GM18951 (cell line): ENCODE results near the gene HBD.
"Not testable (repeated sequence)": the region's sequence is repeated elsewhere in the genome, so short reads cannot be mapped to it uniquely, and the experiment has no call there.

Experiments
- POLR2A ChIP-seq: IDR thresholded peaks from 4 replicates; pipeline ENCODE4 v1.6.1; 2011; ENCODE audit warnings: mild to moderate bottlenecking; ENCODE audit not compliant: insufficient read length, insufficient read depth; ENCODE audit errors: extremely low read depth
- in situ Hi-C: fragments of 300-500 bp; cut with MboI; formaldehyde crosslinking; loops from one replicate; pipeline ENCODE4 v1.12.0; 2022; ENCODE audit warnings: low sequenced_read_pairs, mixed read lengths, inconsistent platforms; ENCODE audit not compliant: unreplicated experiment

HBD gene

GRCh38 chr11:5267033-5267563, 32.8 kb upstream of the HBD start:
- no peak for TF ChIP-seq POLR2A
- in situ Hi-C loops, result no loop called here

- TF ChIP-seq POLR2A, result no peak
- in situ Hi-C loops, result no loop called here
Measured at GRCh38 chr11:5266609-5267008, 32.3 kb upstream of the HBD start.

- TF ChIP-seq POLR2A, result no peak
- in situ Hi-C loops, result no loop called here
Measured at GRCh38 chr11:5265832-5266231, 31.5 kb upstream of the HBD start.

- in situ Hi-C loops, result no loop called here
- no peak for TF ChIP-seq POLR2A
Measured at GRCh38 chr11:5258543-5259262, 24.4 kb upstream of the HBD start.

- in situ Hi-C loops, result no loop called here
- TF ChIP-seq POLR2A, result no peak
Measured at GRCh38 chr11:5257296-5257695, 23.0 kb upstream of the HBD start.

- in situ Hi-C loops, result not testable (repeated sequence)
Measured at GRCh38 chr11:5254646-5255413, 20.5 kb upstream of the HBD start, which contains the start of gene HBG2. TSS of gene HBG2 (minus strand) at chr11:5254781. CDS start at chr11:5254728, 53 bp downstream.

- in situ Hi-C loops, result not testable (repeated sequence)
Measured at GRCh38 chr11:5254023-5254422, 19.7 kb upstream of the HBD start.

GRCh38 chr11:5253440-5253839, 19.2 kb upstream of the HBD start:
- in situ Hi-C loops, result not testable (repeated sequence)

GRCh38 chr11:5252919-5253265, 18.6 kb upstream of the HBD start:
- in situ Hi-C loops, result no loop called here
- no peak for TF ChIP-seq POLR2A

GRCh38 chr11:5252192-5252918, 18.1 kb upstream of the HBD start:
- TF ChIP-seq POLR2A, result no peak
- in situ Hi-C loops, result no loop called here

- TF ChIP-seq POLR2A, result no peak
- in situ Hi-C loops, result no loop called here
Measured at GRCh38 chr11:5251746-5252145, 17.5 kb upstream of the HBD start.

- no peak for TF ChIP-seq POLR2A
- in situ Hi-C loops, result no loop called here
Measured at GRCh38 chr11:5250543-5251204, 16.4 kb upstream of the HBD start.

GRCh38 chr11:5249807-5250396, 15.6 kb upstream of the HBD start, which contains the start of gene HBG1:
TSS of gene HBG1 (minus strand) at chr11:5249857. CDS start at chr11:5249804, 53 bp downstream.
- in situ Hi-C loops, result not testable (repeated sequence)

- in situ Hi-C loops, result not testable (repeated sequence)
Measured at GRCh38 chr11:5248498-5248897, 14.2 kb upstream of the HBD start.
